Mesothelial cell of epicardium (in vitro differentiated cells): ENCODE results near the gene ADGRL3. TPM values are rescaled to one million over a fixed set of nuclear protein-coding genes. Genes with fewer than 3 reads are reported as not detected.

Source experiments
- DNase-seq, 2 experiments: peaks; one replicate each; pipeline ENCODE4 v3.0.0; 2021; ENCODE audit warnings: low spot score in 2 of 2; ENCODE audit not compliant: unreplicated experiment in 2 of 2
- H3K27ac Mint-ChIP-seq: 2 replicates; pipeline ENCODE4 v1.8.0; 2021; ENCODE audit warnings: mixed read lengths
- H3K27me3 Mint-ChIP-seq: 2 replicates; pipeline ENCODE4 v1.8.0; 2021; ENCODE audit warnings: low read depth, mixed read lengths
- H3K36me3 Mint-ChIP-seq: 2 replicates; pipeline ENCODE4 v1.8.0; 2021; ENCODE audit warnings: mixed read lengths
- H3K4me1 Mint-ChIP-seq: 2 replicates; pipeline ENCODE4 v1.8.0; 2021; ENCODE audit warnings: mixed read lengths
- H3K4me3 Mint-ChIP-seq: 2 replicates; pipeline ENCODE4 v1.8.0; 2021; ENCODE audit warnings: mild to moderate bottlenecking, moderate library complexity, mixed read lengths
- H3K9me3 Mint-ChIP-seq: 2 replicates; pipeline ENCODE4 v1.8.0; 2021; ENCODE audit warnings: mixed read lengths
- total RNA-seq: library from RNA; stranded (reverse); gene quantifications from 3 replicates; pipeline ENCODE4 v1.2.1, GENCODE V29; 2021
- TF ChIP-seq, protein P1 (sequence below): fragments of 200-600 bp; sonication (generic); IDR thresholded peaks from one replicate; pipeline ENCODE4 v1.5.0; 2021; ENCODE audit warnings: antibody characterized with exemption; ENCODE audit not compliant: unreplicated experiment

The ADGRL3 gene
- total RNA-seq, 1 donor from 2014 or later: 68.3 TPM

DNA sequence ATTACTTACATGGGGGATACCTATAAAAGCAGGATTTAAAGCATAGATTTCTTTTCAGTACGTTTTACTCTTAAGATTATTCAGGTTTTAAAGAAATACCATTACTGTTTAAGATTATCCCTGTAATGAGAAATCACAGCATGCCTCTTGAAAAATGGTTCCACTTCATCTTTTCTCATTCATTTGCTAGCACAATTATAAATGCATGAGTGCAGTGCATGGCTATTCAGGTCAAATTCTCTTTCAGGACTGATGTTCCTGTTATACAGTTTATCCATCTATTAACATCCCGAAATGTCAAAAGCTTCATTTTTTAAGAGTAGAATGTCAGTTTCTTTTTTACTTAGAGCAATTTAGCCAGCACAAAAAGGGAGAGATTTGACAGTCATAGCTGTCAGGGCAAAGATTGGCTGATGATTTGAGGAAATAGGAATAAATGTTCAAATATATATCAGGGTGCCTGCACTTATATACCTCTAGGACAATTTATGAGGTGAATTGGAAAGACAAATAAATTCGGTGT lies 135.2 kb downstream of the ADGRL3 start:
- DNase-seq: no peak
- H3K27ac Mint-ChIP-seq: peak overlapping the region; percentile 66
- peaks cover 7% of the 10 kb centered on the region for H3K9me3 Mint-ChIP-seq
- TF ChIP-seq, protein P1, sequence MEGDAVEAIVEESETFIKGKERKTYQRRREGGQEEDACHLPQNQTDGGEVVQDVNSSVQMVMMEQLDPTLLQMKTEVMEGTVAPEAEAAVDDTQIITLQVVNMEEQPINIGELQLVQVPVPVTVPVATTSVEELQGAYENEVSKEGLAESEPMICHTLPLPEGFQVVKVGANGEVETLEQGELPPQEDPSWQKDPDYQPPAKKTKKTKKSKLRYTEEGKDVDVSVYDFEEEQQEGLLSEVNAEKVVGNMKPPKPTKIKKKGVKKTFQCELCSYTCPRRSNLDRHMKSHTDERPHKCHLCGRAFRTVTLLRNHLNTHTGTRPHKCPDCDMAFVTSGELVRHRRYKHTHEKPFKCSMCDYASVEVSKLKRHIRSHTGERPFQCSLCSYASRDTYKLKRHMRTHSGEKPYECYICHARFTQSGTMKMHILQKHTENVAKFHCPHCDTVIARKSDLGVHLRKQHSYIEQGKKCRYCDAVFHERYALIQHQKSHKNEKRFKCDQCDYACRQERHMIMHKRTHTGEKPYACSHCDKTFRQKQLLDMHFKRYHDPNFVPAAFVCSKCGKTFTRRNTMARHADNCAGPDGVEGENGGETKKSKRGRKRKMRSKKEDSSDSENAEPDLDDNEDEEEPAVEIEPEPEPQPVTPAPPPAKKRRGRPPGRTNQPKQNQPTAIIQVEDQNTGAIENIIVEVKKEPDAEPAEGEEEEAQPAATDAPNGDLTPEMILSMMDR: no peak
- no peaks in the 10 kb centered on the region for H3K27me3 Mint-ChIP-seq
- H3K4me1 Mint-ChIP-seq: peaks cover 42% of the 10 kb centered on the region
- peaks cover 7% of the 10 kb centered on the region for H3K36me3 Mint-ChIP-seq
- H3K4me3 Mint-ChIP-seq: no peak overlapping the region

DNA sequence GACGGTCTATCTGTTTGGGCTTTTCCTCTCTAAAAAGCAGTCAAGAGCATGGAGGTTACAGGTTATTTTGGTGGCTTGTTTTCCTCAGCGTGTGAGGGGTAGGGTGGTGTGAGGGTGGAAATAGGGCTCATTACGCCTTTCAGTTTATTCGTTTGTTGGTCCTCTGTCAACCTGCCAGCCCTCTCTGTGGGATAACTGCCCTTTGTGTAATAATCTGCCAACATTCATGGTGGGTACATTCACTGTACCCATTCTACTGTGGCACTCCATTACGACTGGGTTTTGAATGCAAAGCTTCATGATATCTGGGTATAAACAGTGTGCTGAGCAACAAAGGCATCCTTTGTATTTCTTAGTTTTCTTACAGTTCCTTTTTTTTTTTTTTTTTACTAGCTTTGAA lies 136.4 kb downstream of the ADGRL3 start:
- peak overlapping the region; percentile 5 for H3K27ac Mint-ChIP-seq
- H3K36me3 Mint-ChIP-seq: no peaks in the 10 kb centered on the region

DNA sequence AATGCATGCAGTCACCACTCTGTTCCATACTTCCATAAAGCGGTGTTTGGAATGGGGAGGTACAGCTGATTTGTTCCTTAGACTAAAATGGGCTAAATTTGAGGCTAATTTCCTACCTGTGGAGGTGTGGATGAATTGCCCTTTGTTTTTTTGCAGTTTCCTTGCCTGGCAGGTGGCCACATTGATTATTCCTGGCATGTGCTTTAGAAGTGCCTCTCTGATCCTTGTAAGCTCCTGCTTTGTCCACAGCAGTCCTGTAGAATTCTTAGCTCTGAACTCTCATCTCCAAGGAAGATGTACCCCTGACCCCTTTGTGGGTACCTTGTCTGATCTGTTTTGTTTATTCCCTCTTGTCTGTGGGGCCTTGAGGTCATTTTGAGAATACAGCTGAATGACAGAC lies 136.8 kb downstream of the ADGRL3 start:
- no peak for DNase-seq

More for the DNA sequence above, 136.4 kb downstream of the ADGRL3 start:
- no peaks in the 10 kb centered on the region for H3K27me3 Mint-ChIP-seq
- TF ChIP-seq, protein P1: no peak
- no peak overlapping the region for H3K4me3 Mint-ChIP-seq
- H3K9me3 Mint-ChIP-seq: no peaks in the 10 kb centered on the region
- no peak for DNase-seq
- peaks cover 44% of the 10 kb centered on the region for H3K4me1 Mint-ChIP-seq

DNA sequence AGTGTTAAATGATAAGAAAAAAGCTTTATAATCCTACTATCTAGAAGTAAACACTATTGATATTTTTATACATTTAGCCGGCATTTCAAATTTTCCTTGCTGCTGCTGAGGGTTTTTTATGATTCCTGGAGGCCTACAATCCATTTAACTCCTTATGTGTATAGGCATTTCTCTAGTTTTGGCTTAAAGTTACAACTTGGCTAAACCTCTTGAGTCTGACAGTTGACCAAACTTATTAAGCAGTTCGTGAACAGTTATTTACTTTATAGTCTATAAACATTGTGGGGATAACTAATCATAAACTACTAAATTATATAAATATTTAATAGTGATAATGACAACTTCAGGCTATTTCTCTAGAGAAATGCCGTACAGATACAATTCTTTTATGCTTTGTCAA lies 141.9 kb downstream of the ADGRL3 start:
- Mint-ChIP-seq H3K27me3 (no peaks in the 10 kb centered on the region), H3K27ac (no peak overlapping the region), H3K4me3 (no peak overlapping the region), H3K9me3 (no peaks in the 10 kb centered on the region), H3K4me1 (peaks cover 43% of the 10 kb centered on the region), H3K36me3 (no peaks in the 10 kb centered on the region)
- no peak for DNase-seq
- TF ChIP-seq, protein P1: no peak

More for the DNA sequence above, 136.8 kb downstream of the ADGRL3 start:
- H3K4me1 Mint-ChIP-seq: peaks cover 44% of the 10 kb centered on the region
- H3K27me3 Mint-ChIP-seq: no peaks in the 10 kb centered on the region
- H3K27ac Mint-ChIP-seq: peak overlapping the region; percentile 12
- no peaks in the 10 kb centered on the region for H3K36me3 Mint-ChIP-seq
- TF ChIP-seq, protein P1: no peak
- H3K4me3 Mint-ChIP-seq: no peak overlapping the region
- no peaks in the 10 kb centered on the region for H3K9me3 Mint-ChIP-seq

DNA sequence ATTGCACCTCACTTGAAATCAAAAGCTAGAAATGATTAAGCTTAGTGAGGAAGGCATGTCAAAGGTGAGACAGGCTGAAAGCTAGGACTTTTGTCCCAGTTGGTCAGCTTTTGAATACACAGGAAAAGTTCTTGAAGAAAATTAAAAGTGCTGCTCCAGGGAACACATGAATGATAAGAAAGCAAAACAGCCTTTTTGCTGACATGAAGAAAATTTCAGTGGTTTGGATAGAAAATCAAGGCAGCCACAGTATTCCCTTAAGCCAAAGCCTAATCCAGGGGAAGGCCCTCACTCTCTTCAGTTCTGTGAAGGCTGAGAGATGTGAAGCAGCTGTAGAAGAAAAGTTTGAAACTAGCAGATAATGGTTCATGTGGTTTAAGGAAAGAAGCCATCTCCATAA lies 150.8 kb downstream of the ADGRL3 start:
- Mint-ChIP-seq H3K4me1 (peaks cover 15% of the 10 kb centered on the region), H3K27me3 (no peaks in the 10 kb centered on the region), H3K27ac (no peak overlapping the region), H3K4me3 (no peak overlapping the region), H3K9me3 (peaks cover 20% of the 10 kb centered on the region), H3K36me3 (peaks cover 12% of the 10 kb centered on the region)
- DNase-seq: no peak
- TF ChIP-seq, protein P1: no peak

DNA sequence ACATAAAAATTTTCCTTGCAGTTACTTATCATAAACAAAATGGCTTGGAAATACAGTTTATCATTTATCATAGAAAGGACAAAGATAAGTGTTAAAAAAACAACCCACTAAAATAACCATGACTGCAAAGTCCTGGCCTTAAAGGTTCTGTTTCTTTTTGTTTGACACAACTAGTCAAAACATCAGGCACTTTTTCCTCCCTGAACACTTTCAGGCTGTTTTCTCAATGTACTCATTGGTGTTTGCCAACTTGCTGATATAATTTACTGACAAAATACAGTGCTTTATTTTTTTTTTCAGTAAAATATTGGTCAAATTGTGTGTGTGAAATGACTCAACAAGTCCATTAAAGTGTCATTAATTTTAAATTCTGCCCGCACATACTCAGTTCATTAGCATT lies 156.6 kb downstream of the ADGRL3 start:
- TF ChIP-seq, protein P1: no peak
- H3K4me3 Mint-ChIP-seq: no peak overlapping the region
- no peak for DNase-seq
- peaks cover 2% of the 10 kb centered on the region for H3K4me1 Mint-ChIP-seq
- no peaks in the 10 kb centered on the region for H3K27me3 Mint-ChIP-seq
- peaks cover 12% of the 10 kb centered on the region for H3K36me3 Mint-ChIP-seq
- H3K27ac Mint-ChIP-seq: no peak overlapping the region
- peaks cover 18% of the 10 kb centered on the region for H3K9me3 Mint-ChIP-seq
